Smooth muscle cell of the brain vasculature (primary cell): ENCODE data around the gene PABPN1L.
A peak's percentile ranks its signal among the peaks of the same experiment; 100 is the strongest.

ENCODE experiments used
- DNase-seq: peaks from one replicate; pipeline ENCODE4 v3.0.0-alpha.2; 2012; ENCODE audit warnings: low read depth, low spot score

PABPN1L gene

GRCh38 chr16:88870608-88871348 lies 4.3 kb upstream of the PABPN1L start:
- DNase-seq: no peak

- no peak for DNase-seq
These were observed 3.2 kb upstream of the PABPN1L start for GRCh38 chr16:88869673-88869980.

GRCh38 chr16:88868974-88869672 lies 2.7 kb upstream of the PABPN1L start:
- no peak for DNase-seq

DNA sequence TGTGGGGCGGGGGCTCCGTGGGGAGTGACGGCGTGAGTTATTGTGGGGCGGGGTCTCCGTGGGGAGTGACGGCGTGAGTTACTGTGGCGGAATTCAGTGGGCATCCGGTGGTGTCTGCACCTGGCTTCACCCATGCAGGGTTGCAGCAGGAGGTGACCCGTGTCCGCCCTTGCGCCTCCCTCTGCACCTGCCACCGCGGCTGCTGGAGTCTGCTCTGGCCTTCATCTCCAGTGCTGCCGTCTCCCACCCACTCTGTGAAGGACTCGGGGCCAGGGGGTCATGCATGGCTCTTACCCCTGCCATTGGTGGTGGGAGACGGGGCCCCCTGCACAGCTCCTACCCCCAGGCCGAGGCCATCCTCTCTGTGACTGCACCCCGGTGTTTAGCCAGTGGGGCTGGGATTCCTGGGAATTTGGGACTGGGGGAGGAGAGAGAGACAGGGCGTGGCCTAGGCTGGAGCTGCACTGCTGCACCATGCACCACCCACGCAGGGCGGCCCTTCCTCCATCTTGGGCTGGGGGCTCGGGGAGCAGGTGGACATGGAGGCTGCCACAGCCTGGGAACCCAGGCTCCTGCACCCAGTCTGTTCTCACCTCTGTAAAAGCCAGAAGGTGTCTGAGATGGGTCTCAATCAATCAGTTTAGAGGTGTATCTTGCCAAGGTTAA lies 1.3 kb upstream of the PABPN1L start:
- no peak for DNase-seq

DNA sequence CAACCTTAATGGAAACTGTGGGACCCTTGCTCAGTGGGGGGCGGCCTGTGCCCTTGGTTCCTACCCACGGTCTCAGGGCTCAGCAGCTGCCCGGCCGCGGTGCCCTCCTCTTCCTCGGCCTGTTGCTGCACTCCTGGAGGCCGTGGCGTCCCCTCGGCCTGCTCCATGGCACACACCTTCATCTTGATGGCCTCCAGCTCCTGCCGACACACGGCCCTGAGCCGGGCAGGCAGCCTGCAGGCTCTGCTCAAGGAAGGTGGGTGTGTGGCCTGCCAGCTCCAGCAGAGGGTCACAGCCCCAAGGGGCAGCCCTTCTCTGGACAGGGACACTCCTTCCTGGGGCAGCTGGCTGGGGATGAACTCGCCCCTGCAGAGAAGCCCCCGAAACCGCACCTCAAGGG lies 718 bp downstream of the PABPN1L start:
- DNase-seq: no peak

DNA sequence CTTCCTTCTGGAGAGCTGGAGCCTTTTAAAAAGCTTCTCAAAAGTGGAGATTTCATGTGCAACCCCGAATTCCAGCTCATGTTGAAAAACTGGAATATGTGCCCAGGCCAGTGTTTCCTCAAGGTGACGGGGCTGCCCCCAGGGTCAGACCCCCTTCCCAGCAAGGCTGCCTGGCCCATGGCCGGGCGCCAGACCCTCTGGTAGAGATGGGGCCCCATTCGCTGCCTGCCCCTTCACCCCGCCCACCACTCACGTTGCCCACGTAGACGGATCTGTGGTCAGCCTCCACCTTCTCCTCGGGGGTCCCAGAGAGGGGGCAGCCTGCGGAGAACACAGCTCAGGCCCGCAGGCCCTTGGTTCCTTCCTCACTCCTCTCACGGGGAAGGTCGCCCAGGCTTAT lies 1.1 kb downstream of the PABPN1L start:
- DNase-seq: no peak

- DNase-seq: no peak
These were observed 1.9 kb downstream of the PABPN1L start for GRCh38 chr16:88864521-88864920.

DNA sequence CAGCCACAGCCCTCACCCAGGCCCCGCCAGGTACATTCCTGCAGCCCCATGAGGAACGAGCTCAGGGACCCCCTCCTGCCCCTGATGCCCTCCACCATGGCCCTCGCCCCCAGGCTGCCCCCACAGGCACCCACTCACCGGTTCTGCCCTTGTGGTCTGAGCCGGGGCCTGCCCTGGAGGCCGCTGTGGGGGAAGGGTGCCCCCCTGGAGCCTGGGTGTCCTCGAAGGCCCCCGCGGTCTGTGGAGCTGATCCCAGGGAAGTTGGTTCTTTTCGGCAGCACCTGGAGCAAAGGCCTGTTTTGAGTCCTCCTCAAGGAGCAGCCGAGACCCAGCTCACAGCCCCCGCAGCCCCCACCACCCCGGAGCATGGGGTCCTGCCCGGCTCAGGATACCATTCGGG lies 2.4 kb downstream of the PABPN1L start:
- no peak for DNase-seq

GRCh38 chr16:88863426-88863825 lies 3.0 kb downstream of the PABPN1L start:
- no peak for DNase-seq

GRCh38 chr16:88862968-88863367 lies 3.5 kb downstream of the PABPN1L start:
- DNase-seq: no peak

DNA sequence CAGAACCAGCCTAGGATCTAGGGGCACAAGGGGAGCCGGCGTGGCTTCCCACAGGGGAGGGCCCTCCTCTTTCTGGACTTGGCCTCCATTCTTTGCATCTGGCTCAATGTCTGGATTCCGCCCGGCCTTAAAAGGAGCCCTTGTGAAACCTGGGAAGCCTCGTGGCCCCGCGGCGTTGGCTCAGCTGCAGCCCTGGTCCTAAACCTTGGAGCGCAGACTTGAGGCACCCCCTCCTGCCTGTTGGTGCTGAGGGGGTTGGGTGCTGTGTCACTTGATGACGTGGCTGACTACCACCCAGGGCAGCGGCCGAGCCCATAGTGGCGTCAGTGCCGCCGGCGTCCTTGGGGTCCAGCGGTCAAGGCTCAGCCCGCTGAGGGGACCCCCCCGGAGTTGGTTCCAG lies 5.1 kb downstream of the PABPN1L start:
- DNase-seq: no peak

DNA sequence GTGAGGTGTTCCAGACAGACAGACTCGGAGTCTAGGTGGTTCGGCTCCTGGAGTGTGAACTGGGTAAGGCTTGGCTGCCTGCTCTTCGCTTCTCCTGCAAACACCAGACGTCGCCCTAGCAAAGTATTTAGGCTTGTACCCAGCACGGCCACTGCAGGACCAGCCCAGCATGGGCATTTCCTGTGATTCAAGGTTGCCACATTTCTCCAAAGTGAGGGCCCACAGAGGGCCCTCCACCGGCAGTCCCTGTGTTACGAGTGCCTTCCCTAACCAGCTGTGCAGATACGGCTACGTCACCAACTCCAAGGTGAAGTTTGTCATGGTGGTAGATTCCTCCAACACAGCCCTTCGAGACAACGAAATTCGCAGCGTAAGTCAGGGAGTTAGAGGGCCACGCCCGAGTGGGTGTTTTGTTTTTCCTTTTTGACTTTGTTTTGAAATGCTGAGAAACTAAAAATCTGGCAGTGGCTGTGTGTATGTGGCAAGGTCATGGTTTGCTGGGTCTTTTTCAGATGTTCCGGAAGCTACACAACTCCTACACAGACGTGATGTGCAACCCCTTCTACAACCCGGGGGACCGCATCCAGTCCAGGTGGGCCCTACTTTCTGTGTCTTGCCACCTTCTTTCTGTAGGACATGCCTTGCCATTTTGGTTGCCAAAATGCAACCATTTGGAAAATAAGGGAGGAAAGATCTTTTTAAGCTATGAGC lies 6.9 kb downstream of the PABPN1L start:
- DNase-seq: no peak

- peak; percentile 28 for DNase-seq
These were observed 8.6 kb downstream of the PABPN1L start for GRCh38 chr16:88857728-88858339.

DNA sequence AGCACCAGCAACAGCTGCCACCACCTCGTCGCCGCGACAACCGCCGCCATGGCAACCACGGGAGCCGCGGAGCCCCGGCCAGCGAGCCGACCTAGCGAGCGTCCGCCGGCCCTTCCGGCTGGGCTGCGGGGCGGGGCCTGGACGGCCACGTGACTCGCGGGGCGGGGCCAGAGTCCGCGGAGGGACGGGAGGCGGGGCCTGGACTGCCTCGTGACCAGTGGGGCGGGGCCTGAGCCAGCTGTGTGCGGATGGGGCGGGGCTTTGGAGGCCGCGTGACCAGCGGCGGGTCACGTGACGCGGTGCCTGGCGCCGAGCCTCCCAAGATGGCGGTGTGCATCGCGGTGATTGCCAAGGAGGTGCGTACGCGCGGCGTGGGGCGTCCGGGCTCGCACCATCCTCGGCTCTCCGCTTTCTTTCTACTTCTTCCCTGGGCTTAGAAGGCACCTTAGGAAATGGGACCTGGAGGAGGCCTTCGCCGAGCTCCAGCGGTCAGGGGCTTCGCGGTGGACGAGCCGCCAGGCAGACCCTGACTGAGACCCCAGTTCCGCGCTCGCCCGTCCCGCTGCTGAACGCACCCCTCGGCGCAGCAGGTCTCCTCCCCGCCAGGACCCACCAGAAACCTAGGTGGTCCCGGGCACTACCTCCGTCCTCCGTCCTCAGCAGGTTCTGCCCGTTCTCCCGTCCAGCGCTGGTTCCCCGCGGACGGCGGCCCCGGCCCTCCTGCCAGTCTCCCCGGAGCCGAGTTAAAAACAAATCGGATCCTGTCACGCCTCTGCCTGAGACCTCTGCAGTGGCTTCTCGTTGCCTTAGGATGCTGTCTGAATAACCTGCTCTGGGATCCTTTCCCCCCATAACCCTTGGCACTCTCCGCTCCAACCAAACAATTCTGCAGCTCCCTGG lies 9.4 kb downstream of the PABPN1L start, which contains the start of the genes GALNS and TRAPPC2L:
Gene GALNS (minus strand): TSS at position 120 of the 900 bp plus-strand sequence. CDS start 70 bp downstream, at position 50.
Gene TRAPPC2L (plus strand): TSS at position 300 of the 900 bp plus-strand sequence. CDS start 24 bp downstream, at position 324.
- peak; percentile 81 for DNase-seq

GRCh38 chr16:88856122-88856827 lies 10.2 kb downstream of the PABPN1L start:
- DNase-seq: no peak

DNA sequence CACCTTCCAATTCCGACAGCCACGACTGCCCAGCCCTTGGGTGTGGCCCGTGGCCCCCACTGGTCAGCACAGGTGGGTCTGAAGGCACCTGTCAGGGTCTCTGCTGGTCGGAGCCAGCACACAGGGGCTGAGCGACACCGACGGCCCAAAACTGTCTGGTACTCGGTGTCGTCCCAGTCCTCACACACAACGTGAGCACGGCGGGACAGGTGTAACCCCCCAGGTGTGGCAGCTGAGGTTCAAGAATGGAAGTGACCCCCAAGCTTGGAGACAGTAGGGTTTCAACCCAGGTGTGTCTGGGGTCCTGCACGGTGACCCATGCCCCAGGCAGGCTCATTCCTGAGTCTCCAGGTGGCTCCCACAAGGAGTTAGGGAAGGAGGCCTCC lies 10.7 kb downstream of the PABPN1L start:
- no peak for DNase-seq

DNA sequence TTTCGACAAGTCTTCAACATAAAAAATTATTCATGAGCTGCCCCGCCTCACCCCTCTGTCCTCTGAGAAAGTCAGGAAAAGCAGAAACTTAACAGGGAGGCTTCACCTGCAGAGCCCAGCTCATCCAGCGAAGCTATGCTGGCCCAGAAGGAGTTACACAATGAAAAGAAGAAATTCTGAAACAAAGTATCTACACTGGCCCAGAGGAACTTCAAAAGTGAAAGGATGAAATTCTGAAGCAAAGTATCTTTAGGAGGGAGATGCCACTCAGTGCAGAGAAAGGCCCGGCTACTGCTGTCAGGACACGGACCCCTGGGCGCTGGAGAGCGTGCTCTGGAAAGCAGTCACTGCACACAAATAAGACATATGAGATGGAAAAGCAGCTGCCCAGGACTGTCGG lies 11.3 kb downstream of the PABPN1L start:
- no peak for DNase-seq

DNA sequence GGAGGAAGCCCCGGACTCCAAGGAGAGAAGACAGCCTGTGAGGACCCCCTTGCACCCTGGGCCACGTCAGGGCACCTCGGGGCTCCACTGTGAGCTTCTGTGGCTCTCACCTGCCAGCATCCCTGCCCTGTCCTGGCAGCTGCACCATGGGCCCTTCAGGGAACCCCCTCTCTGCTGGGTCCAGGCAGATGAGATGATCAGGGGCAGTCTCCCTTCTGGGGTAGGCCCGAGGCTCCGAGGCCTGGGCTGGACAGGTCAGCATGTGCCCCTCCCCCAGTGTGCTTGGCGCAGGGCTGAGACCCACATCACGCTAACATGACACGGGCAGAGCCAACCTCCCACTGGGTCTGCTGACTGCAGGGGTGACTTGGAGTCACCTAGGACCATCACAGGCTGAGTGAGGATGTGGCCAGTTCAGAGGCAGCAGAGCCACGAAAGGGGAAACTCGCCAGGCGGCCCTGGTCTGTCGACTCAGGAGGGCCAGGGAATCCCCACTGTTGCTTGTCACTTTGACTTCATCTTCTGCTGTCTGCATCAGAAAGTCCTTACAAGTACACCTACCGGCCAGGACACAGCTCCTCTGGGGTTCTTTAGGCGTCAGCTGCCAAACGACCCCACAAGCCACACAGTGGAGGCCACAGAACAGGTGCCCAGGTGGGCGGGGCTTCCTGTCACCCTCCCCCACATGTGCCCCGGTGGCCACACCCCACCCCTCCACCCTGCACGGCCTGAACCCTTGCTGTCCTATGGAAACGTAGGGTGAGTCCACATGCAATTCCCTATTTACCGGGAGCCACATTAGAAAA lies 12.0 kb downstream of the PABPN1L start:
- no peak for DNase-seq

DNA sequence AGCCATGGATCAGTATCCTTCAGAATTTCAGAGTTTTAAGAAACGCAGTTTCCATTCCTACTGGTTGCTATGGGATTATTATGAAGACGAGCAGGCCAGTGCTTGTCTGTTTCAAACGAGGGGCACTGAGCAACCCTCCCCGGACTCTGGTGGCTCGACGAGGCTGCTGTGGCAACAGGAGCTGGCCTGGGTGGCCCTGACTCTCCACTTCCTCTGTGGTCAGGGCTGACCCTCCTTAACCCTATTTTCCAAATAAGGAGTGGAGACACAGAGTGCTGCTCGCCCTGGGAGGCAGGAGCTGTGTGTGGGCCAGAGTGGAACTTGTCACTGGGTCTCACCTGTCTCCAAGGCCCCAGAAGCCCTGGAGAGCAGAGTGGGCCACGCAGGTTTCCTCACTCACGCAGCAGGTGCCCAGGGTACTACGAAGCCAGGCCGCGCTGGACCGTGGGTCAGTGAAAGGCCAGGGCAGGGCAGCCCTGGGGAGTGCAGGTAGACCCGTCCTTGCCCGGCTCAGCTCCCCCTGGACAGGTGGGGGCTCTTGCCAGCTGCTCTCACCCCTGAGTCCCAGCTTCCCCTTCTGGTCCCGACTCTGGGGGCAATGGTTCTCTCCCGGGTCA lies 13.0 kb downstream of the PABPN1L start:
- DNase-seq: no peak
